GM19193 (cell line): Measurements from ENCODE around the gene SH3GL1.
A peak's percentile ranks its signal among the peaks of the same experiment; 100 is the strongest.

Experiments
- POLR2A ChIP-seq: IDR thresholded peaks from 4 replicates; pipeline ENCODE4 v1.6.1; 2011; ENCODE audit not compliant: insufficient read depth, insufficient read length; ENCODE audit errors: extremely low read depth

The SH3GL1 gene

GRCh38 chr19:4369109-4369887 lies 31.0 kb downstream of the SH3GL1 start:
- peak; percentile 49 for TF ChIP-seq POLR2A

DNA sequence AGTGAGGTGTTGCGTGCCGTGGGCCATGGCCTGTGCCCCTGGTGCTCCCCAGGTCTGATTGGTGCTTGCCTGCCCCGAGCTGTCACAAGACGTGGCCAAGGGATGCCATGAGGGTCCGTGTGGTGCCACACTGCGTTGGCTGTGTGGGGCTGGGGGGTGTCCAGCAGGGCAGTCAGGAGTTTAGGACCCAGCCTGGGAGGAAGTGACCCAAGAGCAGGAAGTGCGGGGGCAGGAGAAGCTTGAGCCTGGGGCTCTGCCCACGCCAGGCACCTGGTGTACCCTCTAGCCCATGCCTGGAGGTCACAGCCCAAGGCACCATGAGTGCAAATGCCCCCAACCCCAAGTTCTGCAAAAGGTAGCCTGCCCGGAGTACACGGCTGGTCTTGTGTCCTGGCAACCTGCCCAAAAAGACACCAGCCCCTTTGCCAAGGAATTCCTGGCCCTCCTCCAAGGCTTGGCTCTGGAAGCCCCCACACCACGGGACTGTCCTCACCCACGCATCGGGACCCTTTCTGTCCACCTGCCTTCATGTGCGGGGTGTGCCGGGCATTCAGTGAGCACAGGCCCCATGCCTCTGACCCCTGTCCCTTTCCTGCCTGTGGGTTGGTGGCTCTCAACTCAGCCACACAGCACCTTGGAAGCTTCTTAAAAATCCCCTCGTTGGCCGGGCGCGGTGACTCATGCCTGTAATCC lies 32.1 kb downstream of the SH3GL1 start:
- peak; percentile 25 for TF ChIP-seq POLR2A

- no peak for TF ChIP-seq POLR2A
Observed at GRCh38 chr19:4367781-4368127, 32.6 kb downstream of the SH3GL1 start.

DNA sequence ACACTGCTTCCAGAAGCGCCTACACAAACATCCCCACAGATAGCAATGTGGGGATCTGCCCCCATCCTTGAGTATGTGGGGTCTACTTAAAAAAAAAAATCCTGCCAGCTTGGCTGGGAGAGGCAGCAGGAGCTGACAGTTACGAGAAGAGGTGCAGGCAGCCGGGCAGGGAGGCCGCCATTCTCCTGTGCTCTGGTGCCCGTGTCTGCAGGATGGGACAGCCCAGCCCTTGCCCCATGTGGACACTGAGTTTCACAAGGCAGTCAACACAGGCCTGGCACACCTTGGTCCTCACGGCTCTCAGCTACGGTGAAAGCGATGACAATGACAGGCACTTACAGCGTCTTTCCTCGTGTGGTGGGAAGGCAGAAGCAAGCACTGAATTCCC lies 33.0 kb downstream of the SH3GL1 start:
- TF ChIP-seq POLR2A, result no peak

GRCh38 chr19:4366666-4367335 lies 33.5 kb downstream of the SH3GL1 start:
- no peak for TF ChIP-seq POLR2A

- no peak for TF ChIP-seq POLR2A
Observed at GRCh38 chr19:4365791-4366665, 34.3 kb downstream of the SH3GL1 start.

DNA sequence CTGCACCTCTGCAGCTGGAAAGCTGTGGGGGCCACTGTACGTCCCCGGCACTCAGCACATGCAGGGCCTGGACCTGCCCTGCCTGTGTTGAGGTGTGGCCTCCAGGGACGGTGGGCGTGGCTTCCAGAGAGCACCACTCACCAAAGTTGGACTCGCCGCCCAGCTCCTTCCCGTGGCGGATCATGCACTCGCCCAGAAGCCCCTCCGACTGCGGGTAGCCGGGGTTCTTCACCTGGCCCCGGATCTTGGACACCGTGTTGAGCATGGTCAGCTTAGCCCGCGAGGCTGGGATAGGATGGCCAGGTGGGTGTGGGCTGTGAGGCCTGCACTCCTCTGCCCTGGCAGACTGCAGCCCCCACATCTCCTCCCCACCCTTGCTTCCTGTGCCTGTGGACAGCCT lies 35.0 kb downstream of the SH3GL1 start:
- TF ChIP-seq POLR2A, result no peak

GRCh38 chr19:4363571-4364304 lies 36.6 kb downstream of the SH3GL1 start:
- no peak for TF ChIP-seq POLR2A

DNA sequence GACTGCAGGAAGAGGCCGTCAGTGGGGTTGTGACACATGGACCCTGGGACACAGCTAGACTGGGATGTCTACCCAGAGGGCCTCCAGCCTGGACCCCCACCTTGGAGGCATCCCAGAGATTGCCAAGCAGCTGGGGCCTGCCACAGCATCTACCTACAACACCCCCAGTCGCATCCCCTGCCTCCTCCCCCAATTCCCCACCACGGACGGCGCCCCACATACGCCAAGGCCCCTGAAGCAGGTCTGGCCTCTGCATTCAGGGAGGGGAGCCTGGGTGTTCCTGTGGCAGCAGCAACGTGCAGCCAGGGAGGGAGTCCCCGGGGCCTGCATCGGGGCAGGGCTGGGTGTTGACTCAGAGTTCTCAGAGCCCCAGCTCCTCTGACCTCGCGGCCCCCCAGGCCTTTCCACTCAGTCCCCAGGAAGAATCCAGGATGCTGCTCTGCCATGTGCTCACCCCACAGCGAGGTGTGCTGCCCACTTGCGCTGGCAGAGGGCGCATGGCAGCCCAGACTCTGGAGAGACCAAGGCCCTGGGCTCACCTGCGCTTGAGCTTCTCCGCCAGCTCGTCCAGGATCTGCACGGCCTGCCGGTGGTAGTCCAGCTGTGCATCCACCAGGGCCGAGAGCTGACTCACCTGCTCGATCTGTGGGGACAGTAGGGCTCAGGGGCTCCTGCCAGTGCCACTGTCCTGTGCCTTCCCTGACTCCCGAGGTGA lies 37.4 kb downstream of the SH3GL1 start:
- no peak for TF ChIP-seq POLR2A

DNA sequence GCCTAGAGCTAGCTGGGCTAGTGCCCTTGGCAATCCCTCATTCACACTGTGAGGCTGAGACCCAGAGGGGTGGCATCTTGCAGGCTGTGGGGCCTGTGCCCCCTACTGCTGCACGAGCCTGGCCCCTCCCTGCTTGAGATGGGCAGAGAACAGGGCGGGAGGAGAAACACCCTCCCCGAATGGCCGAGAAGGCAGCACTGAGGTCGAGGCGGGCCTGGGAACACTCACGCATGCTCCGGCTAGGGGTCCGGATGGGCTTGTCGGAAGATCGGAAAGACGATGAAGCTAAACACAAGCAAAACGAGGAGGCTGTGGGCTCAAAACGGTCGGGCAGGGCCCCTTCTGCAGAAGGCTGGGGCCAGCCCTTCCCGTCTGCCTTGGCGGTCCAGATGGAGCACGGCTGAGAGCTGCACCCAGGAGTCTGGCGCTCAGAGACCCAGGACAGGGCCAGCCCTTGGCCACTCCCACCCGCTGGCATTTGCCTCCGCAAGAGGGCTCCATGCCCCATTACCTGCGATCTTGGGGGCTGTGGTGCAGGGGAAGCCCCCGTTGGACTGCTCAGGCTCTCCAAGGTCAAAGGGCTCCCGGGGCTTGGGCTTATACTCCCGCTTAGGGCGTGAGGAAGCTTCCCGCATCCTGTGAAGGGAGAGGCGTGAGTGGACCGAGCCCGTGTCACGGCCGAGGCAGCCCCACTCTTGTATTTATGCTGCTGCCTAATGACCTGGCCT lies 38.1 kb downstream of the SH3GL1 start:
- TF ChIP-seq POLR2A, result no peak

GRCh38 chr19:4361152-4362046 lies 38.9 kb downstream of the SH3GL1 start:
- no peak for TF ChIP-seq POLR2A

DNA sequence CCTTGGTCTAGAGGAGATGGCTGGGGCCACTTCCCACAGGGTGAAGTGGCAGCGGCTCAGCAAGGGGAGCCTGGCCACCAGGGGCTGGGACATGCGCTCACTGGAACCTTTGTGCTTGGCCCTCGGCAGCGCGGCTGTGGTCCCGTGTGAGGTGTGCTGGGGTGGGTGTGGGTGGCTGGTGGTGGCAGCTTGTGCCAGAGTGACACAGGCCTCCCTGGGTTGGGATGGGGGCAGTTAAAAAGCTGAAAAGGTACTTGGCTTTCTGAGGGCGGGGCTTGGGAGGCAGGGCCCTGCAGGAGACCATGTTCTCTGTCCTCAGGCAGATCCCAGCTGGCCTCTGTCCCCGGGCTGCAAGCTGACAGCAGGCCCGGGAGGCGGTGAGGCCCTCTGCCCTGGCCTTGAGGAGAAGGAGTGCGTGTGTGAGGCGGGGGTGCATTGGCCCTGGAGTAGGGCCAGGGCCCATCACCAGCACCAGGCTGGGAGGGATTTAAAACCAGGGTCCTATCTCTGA lies 39.7 kb downstream of the SH3GL1 start:
- peak; percentile 33 for TF ChIP-seq POLR2A
